ENCODE data around the gene XG.

The XG gene

DNA sequence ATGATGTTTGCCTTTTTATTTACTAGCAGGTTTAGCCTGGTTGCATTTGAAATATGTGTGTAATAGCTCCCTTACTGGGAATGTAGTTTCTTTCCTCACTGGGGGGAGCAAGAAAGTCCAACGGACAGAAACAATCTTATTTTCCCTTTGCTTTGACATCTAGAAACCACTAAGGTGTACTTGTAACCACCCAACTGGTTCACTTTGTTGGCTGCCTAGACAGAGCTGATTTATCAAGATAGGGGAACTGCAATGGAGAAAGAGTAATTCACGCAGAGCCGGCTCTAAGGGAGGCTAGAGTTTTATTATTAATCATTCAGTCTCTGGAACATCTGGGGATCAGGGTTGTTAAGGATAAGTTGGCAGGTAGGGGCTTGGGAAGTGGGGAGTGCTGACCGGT, 30.3 kb downstream of the XG start:
- TF ChIP-seq POLR2AphosphoS5 (IDR thresholded peaks at IDR 0.05; ENCODE audit: low read depth, low read length), result no peak

DNA sequence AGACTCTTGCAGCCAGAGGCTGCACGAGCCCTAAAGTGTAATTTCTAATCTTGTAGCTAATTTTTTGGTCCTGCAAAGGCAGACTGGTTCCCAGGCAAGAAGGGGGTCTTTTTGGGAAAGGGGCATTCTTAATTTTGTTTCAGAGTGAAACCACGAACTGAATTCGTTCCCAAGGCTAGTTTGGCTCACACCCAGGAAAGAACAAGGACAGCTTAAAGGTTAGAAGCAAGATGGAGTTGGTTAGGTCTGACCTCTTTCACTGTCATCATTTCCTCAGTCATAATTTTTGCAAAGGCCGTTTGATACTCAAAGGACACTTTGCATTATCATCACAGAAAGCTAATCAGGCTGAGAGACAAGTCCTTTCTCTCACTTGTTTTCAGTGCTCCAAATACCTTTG, 30.9 kb downstream of the XG start:
- TF ChIP-seq SIN3A (IDR thresholded peaks at IDR 0.05; ENCODE audit: borderline replicate concordance, insufficient read depth, low read length) (no peak), TAF1 (IDR thresholded peaks at IDR 0.05; ENCODE audit: borderline replicate concordance, insufficient read depth, low read length) (no peak), POLR2AphosphoS5 (IDR thresholded peaks at IDR 0.05; ENCODE audit: low read depth, low read length) (no peak), FOXP2 (optimal IDR thresholded peaks at IDR 0.05; ENCODE audit: borderline replicate concordance, extremely low read depth, extremely low read length, insufficient read depth) (no peak)
- TF ChIP-seq, protein P1, sequence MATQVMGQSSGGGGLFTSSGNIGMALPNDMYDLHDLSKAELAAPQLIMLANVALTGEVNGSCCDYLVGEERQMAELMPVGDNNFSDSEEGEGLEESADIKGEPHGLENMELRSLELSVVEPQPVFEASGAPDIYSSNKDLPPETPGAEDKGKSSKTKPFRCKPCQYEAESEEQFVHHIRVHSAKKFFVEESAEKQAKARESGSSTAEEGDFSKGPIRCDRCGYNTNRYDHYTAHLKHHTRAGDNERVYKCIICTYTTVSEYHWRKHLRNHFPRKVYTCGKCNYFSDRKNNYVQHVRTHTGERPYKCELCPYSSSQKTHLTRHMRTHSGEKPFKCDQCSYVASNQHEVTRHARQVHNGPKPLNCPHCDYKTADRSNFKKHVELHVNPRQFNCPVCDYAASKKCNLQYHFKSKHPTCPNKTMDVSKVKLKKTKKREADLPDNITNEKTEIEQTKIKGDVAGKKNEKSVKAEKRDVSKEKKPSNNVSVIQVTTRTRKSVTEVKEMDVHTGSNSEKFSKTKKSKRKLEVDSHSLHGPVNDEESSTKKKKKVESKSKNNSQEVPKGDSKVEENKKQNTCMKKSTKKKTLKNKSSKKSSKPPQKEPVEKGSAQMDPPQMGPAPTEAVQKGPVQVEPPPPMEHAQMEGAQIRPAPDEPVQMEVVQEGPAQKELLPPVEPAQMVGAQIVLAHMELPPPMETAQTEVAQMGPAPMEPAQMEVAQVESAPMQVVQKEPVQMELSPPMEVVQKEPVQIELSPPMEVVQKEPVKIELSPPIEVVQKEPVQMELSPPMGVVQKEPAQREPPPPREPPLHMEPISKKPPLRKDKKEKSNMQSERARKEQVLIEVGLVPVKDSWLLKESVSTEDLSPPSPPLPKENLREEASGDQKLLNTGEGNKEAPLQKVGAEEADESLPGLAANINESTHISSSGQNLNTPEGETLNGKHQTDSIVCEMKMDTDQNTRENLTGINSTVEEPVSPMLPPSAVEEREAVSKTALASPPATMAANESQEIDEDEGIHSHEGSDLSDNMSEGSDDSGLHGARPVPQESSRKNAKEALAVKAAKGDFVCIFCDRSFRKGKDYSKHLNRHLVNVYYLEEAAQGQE (IDR thresholded peaks at IDR 0.05; ENCODE audit: insufficient read depth in 1 of 2, low read depth in 2 of 2, low read length in 2 of 2), result no peak

DNA sequence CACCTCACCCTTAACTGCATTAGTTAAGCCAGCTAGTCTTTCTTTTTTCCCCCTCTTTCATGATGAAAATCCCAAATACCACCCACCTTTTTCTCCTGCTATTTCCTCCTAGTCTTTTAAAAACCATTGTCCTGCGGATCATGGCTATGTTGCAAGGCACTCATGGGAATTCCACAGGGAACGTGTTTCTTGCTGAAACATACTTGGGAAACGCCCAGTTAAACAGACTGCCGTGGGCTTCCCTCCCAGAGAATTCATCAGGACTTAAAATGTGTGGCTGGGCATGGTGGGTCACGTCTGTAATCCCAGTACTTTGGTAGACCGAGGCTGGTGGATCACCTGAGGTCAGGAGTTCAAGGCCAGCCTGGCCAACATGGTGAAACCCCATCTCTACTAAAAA, 32.2 kb downstream of the XG start:
- TF ChIP-seq SIN3A (IDR thresholded peaks at IDR 0.05; ENCODE audit: borderline replicate concordance, insufficient read depth, low read length), result no peak
- no peak for TF ChIP-seq FOXP2 (optimal IDR thresholded peaks at IDR 0.05; ENCODE audit: borderline replicate concordance, extremely low read depth, extremely low read length, insufficient read depth)
- TF ChIP-seq POLR2AphosphoS5 (IDR thresholded peaks at IDR 0.05; ENCODE audit: low read depth, low read length), result no peak
- no peak for TF ChIP-seq TAF1 (IDR thresholded peaks at IDR 0.05; ENCODE audit: borderline replicate concordance, insufficient read depth, low read length)
- TF ChIP-seq, protein P1 (IDR thresholded peaks at IDR 0.05; ENCODE audit: insufficient read depth in 1 of 2, low read depth in 2 of 2, low read length in 2 of 2), result no peak

DNA sequence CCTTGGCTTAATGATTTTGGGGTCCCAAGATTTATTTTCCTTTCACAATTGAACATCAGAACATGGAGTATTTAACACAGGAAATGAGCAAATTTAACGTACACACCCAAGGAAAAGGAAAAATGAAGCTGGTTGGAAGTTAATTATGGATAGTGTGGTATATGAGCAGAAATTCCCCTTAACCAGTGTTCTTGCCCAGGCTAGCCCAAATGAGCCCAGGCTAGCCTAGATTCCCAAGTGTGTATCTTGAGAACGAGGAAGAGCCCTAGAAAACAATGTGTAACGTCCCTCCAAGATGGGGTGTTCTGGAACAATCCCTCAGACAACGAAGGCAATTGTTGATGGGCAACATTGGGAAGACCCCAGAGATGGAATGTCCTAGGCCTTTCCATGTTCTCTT, 33.7 kb downstream of the XG start:
- no peak for TF ChIP-seq SIN3A (IDR thresholded peaks at IDR 0.05; ENCODE audit: borderline replicate concordance, insufficient read depth, low read length)
- no peak for TF ChIP-seq POLR2AphosphoS5 (IDR thresholded peaks at IDR 0.05; ENCODE audit: low read depth, low read length)
- TF ChIP-seq, protein P1 (IDR thresholded peaks at IDR 0.05; ENCODE audit: insufficient read depth in 1 of 2, low read depth in 2 of 2, low read length in 2 of 2), result no peak
- no peak for TF ChIP-seq TAF1 (IDR thresholded peaks at IDR 0.05; ENCODE audit: borderline replicate concordance, insufficient read depth, low read length)
- TF ChIP-seq FOXP2 (optimal IDR thresholded peaks at IDR 0.05; ENCODE audit: borderline replicate concordance, extremely low read depth, extremely low read length, insufficient read depth), result no peak

DNA sequence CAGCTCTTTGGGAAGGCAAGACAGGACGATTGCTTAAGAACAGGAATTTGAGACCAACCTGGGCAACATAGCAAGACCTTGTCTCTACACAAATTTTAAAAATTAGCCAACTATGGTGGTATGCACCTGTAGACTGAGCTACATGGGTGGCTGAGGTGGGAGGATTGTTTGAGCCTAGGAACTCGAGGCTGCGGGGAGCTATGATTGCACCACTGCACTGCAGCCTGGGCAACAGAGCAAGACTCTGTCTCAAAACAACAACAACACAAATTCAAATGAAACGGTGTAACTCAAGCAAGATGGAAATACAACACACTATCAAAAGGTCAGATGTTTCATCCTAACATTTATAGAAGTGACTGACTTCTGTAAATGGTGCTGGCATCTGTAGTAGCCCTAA, 37.1 kb downstream of the XG start:
- no peak for TF ChIP-seq SIN3A (IDR thresholded peaks at IDR 0.05; ENCODE audit: borderline replicate concordance, insufficient read depth, low read length)
- no peak for TF ChIP-seq POLR2AphosphoS5 (IDR thresholded peaks at IDR 0.05; ENCODE audit: low read depth, low read length)
- no peak for TF ChIP-seq TAF1 (IDR thresholded peaks at IDR 0.05; ENCODE audit: borderline replicate concordance, insufficient read depth, low read length)
- no peak for TF ChIP-seq FOXP2 (optimal IDR thresholded peaks at IDR 0.05; ENCODE audit: borderline replicate concordance, extremely low read depth, extremely low read length, insufficient read depth)
- TF ChIP-seq, protein P1 (IDR thresholded peaks at IDR 0.05; ENCODE audit: insufficient read depth in 1 of 2, low read depth in 2 of 2, low read length in 2 of 2), result no peak
